HepG2 (cell line): ENCODE data around the gene KMT5C.

Source experiments
- CBX5 ChIP-seq: sonication (generic); formaldehyde crosslinking; IDR thresholded peaks from 2 replicates; pipeline ENCODE4 v1.4.0; 2020; ENCODE audit warnings: missing genetic modification reagents, borderline replicate concordance
- ZNF280B ChIP-seq: sonication (generic); formaldehyde crosslinking; IDR thresholded peaks from 2 replicates; pipeline ENCODE4 v1.5.0; 2020; ENCODE audit warnings: missing genetic modification reagents, mild to moderate bottlenecking, borderline replicate concordance

GRCh38 chr19:55368701-55369563 is 29.3 kb downstream of the KMT5C start:
- no peak for TF ChIP-seq ZNF280B (CRISPR knock-in tag)
- no peak for TF ChIP-seq CBX5 (CRISPR knock-in tag)
